GM12892 (cell line): ENCODE measurements around the gene SOX15.

Source experiments
- DNase-seq: peaks from one replicate; pipeline ENCODE4 v3.0.0; 2011; ENCODE audit not compliant: insufficient read length
- FAIRE-seq: peaks from 2 replicates; lab custom pipeline; 2011; peaks lifted over from hg19 to GRCh38; lab: Jason Lieb, UNC
- POLR2A ChIP-seq: IDR thresholded peaks from 2 replicates; pipeline ENCODE4 v1.6.1; 2011; ENCODE audit warnings: low read depth, low read length, control low read depth
- POLR2AphosphoS5 ChIP-seq: IDR thresholded peaks from 2 replicates; pipeline ENCODE4 v1.6.1; 2011; ENCODE audit warnings: low read depth, low read length, control low read depth
- TAF1 ChIP-seq: IDR thresholded peaks from 2 replicates; pipeline ENCODE4 v1.6.1; 2011; ENCODE audit warnings: low read depth, mild to moderate bottlenecking, control low read depth, low read length, borderline replicate concordance

Gene SOX15

DNA sequence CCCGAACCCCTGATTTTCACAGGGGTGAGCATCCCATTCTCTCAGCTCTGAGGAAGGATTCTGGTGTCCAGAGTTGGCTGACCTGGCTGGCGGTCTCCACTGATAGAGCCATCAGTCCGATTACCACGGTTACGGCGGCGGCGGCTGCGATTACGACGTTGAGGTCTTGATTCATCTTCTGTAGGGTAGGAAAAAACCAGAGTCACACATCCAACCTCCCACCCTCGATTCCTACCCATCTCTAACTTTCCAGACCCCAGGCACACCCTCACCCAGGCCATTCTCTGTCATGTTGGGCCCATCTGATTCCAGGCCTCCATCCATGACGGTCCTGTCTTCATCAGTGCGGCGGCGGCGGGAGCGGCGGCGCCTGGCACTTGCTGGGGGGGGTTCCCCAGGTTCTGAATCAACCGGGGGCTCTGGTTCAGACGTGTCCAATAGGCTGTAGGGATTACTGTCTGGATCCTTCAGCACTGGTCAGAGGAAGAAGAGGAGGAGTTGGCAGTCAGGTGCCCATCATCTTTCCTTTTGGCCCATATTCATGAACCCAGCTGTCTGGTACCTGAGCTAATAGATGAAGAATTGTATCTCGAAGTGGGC lies 2.6 kb upstream of the SOX15 start:
- FAIRE-seq (no peak), DNase-seq (no peak)
- TF ChIP-seq TAF1 (no peak), POLR2AphosphoS5 (no peak), POLR2A (no peak)

DNA sequence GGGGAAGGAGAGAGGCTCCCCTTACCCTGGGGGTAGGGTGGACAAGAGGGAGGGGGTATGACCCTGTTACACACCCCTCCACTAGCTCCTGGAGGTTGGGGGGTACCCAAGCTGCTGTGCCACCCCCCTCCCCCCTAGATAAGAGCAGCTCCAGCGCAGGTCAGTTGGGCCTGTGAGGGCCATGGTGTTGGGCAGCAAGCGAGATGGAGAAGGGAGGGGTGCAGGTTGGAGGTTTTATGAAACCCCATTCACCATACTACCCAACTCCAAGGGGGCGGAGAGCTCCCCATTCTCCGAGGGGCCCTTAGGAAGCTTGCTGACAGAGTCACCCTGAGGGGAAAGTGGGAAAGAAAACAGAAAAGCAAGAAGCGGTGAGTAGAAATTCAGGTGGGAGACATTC lies 1.7 kb upstream of the SOX15 start:
- no peak for FAIRE-seq
- TF ChIP-seq TAF1 (no peak), POLR2A (no peak)
- no peak for DNase-seq

DNA sequence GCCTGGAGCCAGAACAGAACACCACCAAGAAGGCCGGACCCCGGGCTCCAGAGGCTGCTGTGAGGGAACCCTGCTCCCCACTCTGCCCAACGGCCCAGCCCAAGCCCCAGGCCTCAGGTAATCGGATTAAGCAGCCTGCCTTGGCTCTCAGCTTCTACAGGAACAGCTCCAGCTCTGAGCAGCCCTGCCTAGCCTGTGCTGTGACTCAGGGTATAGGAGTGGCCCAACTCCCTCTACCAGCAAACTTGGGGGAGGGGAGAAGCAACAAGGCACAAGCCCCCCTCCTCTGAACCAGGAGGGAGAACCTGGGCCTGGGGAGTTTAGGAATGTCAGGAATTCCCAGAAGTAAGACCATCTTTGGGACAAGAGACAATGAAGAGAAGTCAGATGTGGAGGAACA lies 849 bp upstream of the SOX15 start:
- FAIRE-seq (no peak), DNase-seq (no peak)
- TF ChIP-seq TAF1, result no peak
- no peak for TF ChIP-seq POLR2AphosphoS5
- TF ChIP-seq POLR2A, result no peak; the same call in 1 of the 2 replicates

DNA sequence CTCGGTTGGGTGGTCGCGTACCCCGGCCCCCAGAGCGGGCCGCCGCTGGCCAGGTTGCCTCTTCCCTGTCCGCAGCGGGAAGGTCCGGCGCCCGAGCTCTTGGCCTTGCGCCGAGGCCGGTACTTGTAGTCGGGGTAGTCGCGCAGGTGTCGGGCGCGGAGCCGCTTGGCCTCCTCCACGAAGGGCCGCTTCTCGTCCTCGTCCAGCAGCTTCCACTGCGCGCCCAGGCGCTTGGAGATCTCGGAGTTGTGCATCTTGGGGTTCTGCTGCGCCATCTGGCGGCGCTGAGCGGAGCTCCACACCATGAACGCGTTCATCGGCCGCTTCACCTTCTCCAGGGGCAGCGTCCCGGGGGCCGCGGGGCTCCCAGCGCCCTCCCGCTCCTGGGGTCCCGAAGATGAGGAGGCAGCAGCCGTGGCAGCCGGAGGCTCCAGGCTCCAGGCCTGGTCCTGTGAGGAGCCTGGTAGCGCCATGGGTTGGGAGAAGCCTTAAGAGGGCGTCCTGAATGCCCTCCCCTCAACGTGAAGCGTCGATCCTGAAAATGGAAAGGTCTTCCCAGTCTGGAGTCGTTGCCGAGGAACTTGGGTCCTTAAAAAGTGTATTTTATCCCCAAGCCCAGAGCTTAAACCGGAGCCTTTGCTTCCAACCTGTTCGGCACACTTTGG lies 558 bp downstream of the SOX15 start:
- TF ChIP-seq POLR2AphosphoS5 (peak; percentile 8), TAF1 (no peak)
- FAIRE-seq (peak; percentile 48), DNase-seq (peak; percentile 85)

DNA sequence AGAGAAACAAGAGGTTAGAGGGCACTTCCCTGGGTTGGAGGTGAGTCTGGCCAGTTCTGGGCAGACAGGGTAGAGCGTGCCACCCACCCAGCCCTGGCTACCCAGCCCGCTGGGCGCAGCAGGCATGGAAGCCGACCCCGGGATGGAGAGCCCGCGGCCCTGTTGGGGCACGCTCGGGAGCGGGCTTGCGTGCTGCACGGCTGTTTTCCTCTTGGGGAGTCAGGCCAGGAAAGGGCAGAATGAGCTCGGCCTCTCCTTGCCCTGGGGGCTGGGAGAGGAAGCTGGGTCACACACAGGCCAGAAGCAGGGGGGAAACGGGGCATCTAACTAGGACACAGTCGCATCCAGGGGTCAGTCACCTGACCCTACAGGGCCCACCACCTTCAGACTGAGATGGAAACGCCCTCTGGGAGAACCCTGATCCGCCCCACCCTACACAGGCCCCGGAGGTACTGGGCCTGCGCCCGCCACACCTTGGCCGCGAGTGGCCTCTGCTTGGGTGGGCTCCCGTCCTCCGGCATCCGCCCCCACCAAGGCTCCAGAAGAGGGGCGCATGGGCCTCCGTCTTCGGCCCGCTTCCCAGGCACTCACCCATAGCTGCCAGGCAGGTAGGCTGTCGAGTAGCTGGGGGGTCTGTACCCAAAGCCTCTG lies 1.2 kb downstream of the SOX15 start:
- no peak for DNase-seq
- FAIRE-seq, result no peak
- TF ChIP-seq POLR2A (no peak), POLR2AphosphoS5 (no peak; the same call in 1 of the 2 replicates), TAF1 (no peak)

DNA sequence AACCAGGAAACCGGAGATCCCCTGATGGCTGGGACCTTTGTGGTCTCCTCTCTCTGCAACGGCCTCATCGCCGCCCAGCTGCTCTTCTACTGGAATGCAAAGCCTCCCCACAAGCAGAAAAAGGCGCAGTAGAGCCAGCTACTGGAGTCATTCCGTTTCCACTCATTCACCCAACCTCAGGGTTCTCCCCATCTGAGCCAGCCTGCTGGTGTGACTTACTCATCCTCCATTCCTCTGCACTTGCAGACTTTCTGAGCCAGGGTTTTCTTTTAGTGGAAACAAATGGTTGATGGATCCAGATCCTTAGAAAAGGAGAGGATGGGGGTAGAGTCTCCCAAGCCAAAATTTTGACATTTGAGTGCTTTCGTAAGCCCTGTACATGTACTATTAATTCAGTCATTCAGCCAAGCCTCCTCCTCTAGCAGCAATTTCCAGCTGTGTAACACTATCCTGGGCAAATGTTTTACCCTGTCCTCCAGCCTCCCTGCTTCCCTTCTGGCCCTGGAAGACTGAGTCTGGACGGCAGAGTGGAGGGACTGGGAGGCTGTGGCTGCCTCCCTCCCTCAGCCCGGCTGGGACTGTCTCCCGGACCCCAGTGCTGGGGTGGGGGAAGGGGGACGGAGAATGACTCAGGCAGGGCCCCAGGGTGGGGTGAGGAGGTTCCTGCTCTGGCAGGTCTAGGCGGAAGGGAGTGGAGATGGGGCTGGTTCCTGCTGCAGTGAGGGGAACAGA lies 2.3 kb downstream of the SOX15 start:
- no peak for FAIRE-seq
- no peak for TF ChIP-seq POLR2A
- TF ChIP-seq TAF1, result no peak
- no peak for TF ChIP-seq POLR2AphosphoS5
- no peak for DNase-seq

DNA sequence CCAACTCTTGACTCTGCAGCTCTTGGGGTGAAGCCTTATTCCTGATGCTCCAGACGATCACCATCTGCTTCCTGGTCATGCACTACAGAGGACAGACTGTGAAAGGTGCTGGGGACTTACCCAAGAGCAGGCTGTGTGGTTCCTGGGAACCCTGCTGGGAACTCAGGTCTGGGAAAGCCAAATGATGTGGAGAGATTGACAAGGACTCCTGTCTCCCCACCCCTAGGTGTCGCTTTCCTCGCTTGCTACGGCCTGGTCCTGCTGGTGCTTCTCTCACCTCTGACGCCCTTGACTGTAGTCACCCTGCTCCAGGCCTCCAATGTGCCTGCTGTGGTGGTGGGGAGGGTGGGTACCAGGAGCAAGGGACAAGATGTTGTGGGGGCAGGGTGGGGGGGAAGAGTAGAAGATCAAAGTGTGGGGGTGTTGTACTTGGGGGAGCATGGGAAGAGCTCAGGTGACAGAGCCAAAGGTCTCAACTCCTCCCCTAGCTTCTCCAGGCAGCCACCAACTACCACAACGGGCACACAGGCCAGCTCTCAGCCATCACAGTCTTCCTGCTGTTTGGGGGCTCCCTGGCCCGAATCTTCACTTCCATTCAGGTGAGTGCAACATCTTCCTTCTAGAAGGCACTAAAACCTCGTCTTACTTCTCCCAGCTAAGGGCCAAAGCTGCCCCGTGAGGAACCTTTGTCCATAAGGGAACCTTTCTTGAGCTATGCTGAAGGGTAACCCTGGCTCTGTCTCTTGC lies 3.0 kb downstream of the SOX15 start:
- DNase-seq (no peak), FAIRE-seq (no peak)
- TF ChIP-seq POLR2AphosphoS5, result no peak
- no peak for TF ChIP-seq TAF1
- TF ChIP-seq POLR2A, result no peak

DNA sequence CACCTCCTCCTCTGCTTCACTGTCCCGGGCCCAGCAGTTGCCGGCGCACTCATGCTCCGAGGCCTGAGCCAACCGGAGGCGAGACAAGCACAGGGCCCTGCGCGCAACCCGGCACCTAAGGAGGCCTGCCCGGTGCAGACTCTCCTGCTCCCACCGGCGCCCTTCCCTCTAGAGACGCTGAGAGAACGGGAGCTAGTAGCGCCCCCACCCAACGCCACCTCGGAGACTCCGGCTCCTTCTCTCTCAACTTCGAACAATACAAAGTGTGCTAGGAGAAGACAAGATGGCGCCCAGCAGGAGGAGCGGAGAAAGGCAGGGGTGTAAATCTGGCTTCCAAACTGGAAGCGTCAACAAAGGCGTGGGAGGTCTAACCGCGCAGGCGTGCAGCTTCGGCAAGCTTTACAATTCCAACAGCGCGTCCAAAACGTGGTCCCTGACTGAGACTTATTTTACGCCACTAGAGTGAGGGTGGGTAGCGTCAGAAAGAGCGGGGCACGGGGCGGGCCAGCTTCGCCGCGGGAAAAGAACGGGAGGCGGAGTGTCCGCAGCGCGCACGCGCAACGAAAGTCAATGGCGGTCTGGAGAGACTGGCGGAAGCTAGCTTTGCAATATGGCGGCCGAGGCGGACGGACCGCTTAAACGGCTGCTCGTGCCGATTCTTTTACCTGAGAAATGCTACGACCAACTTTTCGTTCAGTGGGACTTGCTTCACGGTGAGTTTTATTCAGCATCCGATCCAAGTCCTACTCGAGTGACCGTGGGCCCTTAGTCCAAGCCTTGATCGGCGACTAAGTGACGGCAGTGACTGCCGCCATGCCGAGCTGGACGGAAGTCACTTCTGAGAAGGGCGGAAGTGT lies 6.4 kb downstream of the SOX15 start, which contains the start of gene MPDU1:
TSS of gene MPDU1 (plus strand) at position 600 of the 857 bp plus-strand sequence. CDS start at position 611, 11 bp downstream.
- FAIRE-seq (peak; percentile 99), DNase-seq (peak; percentile 87)
- TF ChIP-seq TAF1, result peak; percentile 94
- TF ChIP-seq POLR2AphosphoS5, result peak; percentile 91
- TF ChIP-seq POLR2A, result peak; percentile 97

DNA sequence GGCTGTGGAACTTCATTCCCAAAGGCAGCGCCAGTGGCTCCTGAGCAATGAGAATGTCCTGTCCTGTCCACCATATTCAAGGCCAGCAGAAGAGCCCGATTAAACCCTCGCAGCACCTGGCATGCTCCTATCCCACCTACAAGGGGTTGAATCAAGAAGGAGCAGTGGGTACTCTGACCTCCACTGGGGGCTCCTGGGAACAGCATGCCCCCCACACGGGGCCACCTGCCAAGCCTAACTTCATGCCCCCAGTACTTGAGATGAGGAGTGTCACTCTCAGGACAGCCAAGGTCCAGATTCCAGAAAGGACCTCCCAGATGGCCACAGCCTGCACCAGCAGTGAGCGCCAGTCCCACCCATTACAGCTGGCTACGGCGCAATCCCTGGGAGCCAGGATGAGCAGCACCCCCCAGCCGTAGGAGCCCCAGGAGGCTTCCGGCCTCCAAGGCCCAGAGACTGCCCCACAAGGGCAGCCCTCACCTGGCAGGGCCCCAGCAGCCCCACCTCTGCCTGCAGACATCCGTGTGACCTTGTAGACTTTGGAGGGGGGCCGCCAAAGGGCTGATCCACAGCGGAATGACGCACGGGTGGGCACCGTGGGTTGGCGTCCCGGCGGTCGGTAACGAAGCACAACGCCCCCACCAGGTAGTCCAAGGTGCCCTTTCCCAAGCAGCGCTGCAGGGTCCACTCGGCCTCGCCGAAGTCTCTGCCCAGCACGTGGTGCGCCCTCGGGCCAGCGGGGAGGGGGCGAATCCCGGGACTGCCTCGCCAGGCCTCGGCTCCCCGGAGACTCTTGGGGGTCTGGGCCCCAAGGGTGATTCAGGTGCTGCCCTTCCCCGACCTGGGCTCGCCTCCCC lies 7.3 kb downstream of the SOX15 start:
- FAIRE-seq, result no peak
- TF ChIP-seq POLR2AphosphoS5, result no peak
- TF ChIP-seq POLR2A, result no peak
- no peak for TF ChIP-seq TAF1
- no peak for DNase-seq
